Epithelial cell of proximal tubule (primary cell): ENCODE data around the gene PREB. TPM values are rescaled to one million over a fixed set of nuclear protein-coding genes. Genes with fewer than 3 reads are reported as not detected.

Experiments
- DNase-seq: peaks from one replicate; pipeline ENCODE4 v3.0.0-alpha.2; 2011; ENCODE audit warnings: low read depth
- H3K4me3 ChIP-seq: 2 replicates; pipeline ENCODE4 v1.5.1; 2011; ENCODE audit warnings: low read depth, mild to moderate bottlenecking, low read length
- CTCF ChIP-seq: conservative IDR thresholded peaks from 2 replicates; pipeline ENCODE4 v1.5.1; 2012; ENCODE audit warnings: low read depth, mild to moderate bottlenecking, low read length
- total RNA-seq: library from RNA; depleted of rRNA; stranded (reverse); fragments of >200 nt; gene quantifications from 2 replicates; pipeline ENCODE4 v1.2.3, GENCODE V29; 2015

PREB gene
- total RNA-seq, 1 donor from 2014 or later = 53.3 TPM

GRCh38 chr2:27082773-27083409 lies 51.5 kb downstream of the PREB start:
- DNase-seq = no peak
- TF ChIP-seq CTCF = no peak
- no peak overlapping the region for H3K4me3 ChIP-seq

GRCh38 chr2:27081984-27082772 lies 52.3 kb downstream of the PREB start:
- H3K4me3 ChIP-seq = no peak overlapping the region
- TF ChIP-seq CTCF = no peak
- DNase-seq = no peak

Other genes with a start within 250 kb of the PREB start
- 0.72 and 1.6 TPM in 2 replicates for gene MAPRE3, start 164.0 kb downstream of the PREB start, total RNA-seq
- gene TMEM214, start 101.7 kb downstream of the PREB start, total RNA-seq = 11.2 and 20.1 TPM in 2 replicates
- gene AGBL5, start 83.0 kb downstream of the PREB start, total RNA-seq = 17.0 and 21.8 TPM in 2 replicates
- 283 and 454 TPM in 2 replicates for gene OST4, start 63.0 kb downstream of the PREB start, total RNA-seq
- 0.80 and 2.1 TPM in 2 replicates for gene EMILIN1, start 56.0 kb downstream of the PREB start, total RNA-seq
- gene KHK, start 47.9 kb downstream of the PREB start, total RNA-seq = 5.5 and 6.1 TPM in 2 replicates
- 1.0 and 2.3 TPM in 2 replicates for gene CGREF1, start 15.5 kb downstream of the PREB start, total RNA-seq
- gene ABHD1, start 10.8 kb downstream of the PREB start, total RNA-seq = not detected in 2 replicates
- not detected in 2 replicates for gene PRR30, start 4.8 kb upstream of the PREB start, total RNA-seq
- gene TCF23, start 14.4 kb upstream of the PREB start, total RNA-seq = not detected in 2 replicates
- gene ATRAID, start 77.4 kb upstream of the PREB start, total RNA-seq = 90.3 and 143 TPM in 2 replicates
- 51.5 and 90.9 TPM in 2 replicates for gene SLC5A6, start 77.6 kb upstream of the PREB start, total RNA-seq
- gene CAD, start 82.7 kb upstream of the PREB start, total RNA-seq = 62.8 and 65.8 TPM in 2 replicates
- 0.29 TPM in 1 of 2 replicates, not detected in the other for gene SLC30A3, start 128.4 kb upstream of the PREB start, total RNA-seq
- gene DNAJC5G, start 140.8 kb upstream of the PREB start, total RNA-seq = not detected in 2 replicates
- 1.5 TPM in 1 of 2 replicates, not detected in the other for gene TRIM54, start 147.8 kb upstream of the PREB start, total RNA-seq
- not detected in 2 replicates for gene UCN, start 173.8 kb upstream of the PREB start, total RNA-seq
- 71.3 and 76.5 TPM in 2 replicates for gene MPV17, start 188.5 kb upstream of the PREB start, total RNA-seq
- gene GTF3C2, start 222.1 kb upstream of the PREB start, total RNA-seq = 37.4 and 61.7 TPM in 2 replicates
- 35.5 and 43.3 TPM in 2 replicates for gene EIF2B4, start 235.7 kb upstream of the PREB start, total RNA-seq
- gene SNX17, start 236.0 kb upstream of the PREB start, total RNA-seq = 64.6 and 121 TPM in 2 replicates
- gene ZNF513, start 246.1 kb upstream of the PREB start, total RNA-seq = 5.6 and 9.5 TPM in 2 replicates